Measurements from ENCODE around the gene MPIG6B.

The MPIG6B gene

GRCh38 chr6:31733734-31734133, 10.6 kb downstream of the MPIG6B start:
- H3K27me3 ChIP-seq (ENCODE audit: low read depth), result no peaks in the 10 kb centered on the region
- H3K4me3 ChIP-seq, result no peak overlapping the region
- in situ Hi-C loops (cut with MboI; ENCODE audit: low sequenced_read_pairs), result no loop called here
- peaks cover 34% of the 10 kb centered on the region for H3K4me1 ChIP-seq
- DNase-seq (ENCODE audit: low spot score in 2 of 2), result no peak
- H3K9me3 ChIP-seq, result no peaks in the 10 kb centered on the region
- H3K36me3 ChIP-seq (replicated peaks), result peaks cover 44% of the 10 kb centered on the region

- Histone ChIP-seq H3K4me1 (peaks cover 40% of the 10 kb centered on the region), H3K36me3 (replicated peaks) (peaks cover 44% of the 10 kb centered on the region), H3K27me3 (ENCODE audit: low read depth) (no peaks in the 10 kb centered on the region), H3K9me3 (no peaks in the 10 kb centered on the region), H3K4me3 (peak overlapping the region; percentile 62)
- DNase-seq (ENCODE audit: low spot score in 2 of 2), result no peak
- in situ Hi-C loops (cut with MboI; ENCODE audit: low sequenced_read_pairs), result no loop called here
Measured at GRCh38 chr6:31734247-31734820, 11.2 kb downstream of the MPIG6B start.

- Histone ChIP-seq H3K4me3 (peak overlapping the region; percentile 62), H3K36me3 (replicated peaks) (peaks cover 44% of the 10 kb centered on the region), H3K9me3 (no peaks in the 10 kb centered on the region), H3K27me3 (ENCODE audit: low read depth) (no peaks in the 10 kb centered on the region), H3K4me1 (peaks cover 42% of the 10 kb centered on the region)
- DNase-seq (ENCODE audit: low spot score in 2 of 2), result peak in 1 of 2 experiments; percentile 60
- in situ Hi-C loops (cut with MboI; ENCODE audit: low sequenced_read_pairs), result loop anchor here (5.0 kb wide), 1 partner anchor 97 kb away; no protein-coding TSS in a partner anchor
Measured at GRCh38 chr6:31734821-31735406, 11.7 kb downstream of the MPIG6B start.

DNA sequence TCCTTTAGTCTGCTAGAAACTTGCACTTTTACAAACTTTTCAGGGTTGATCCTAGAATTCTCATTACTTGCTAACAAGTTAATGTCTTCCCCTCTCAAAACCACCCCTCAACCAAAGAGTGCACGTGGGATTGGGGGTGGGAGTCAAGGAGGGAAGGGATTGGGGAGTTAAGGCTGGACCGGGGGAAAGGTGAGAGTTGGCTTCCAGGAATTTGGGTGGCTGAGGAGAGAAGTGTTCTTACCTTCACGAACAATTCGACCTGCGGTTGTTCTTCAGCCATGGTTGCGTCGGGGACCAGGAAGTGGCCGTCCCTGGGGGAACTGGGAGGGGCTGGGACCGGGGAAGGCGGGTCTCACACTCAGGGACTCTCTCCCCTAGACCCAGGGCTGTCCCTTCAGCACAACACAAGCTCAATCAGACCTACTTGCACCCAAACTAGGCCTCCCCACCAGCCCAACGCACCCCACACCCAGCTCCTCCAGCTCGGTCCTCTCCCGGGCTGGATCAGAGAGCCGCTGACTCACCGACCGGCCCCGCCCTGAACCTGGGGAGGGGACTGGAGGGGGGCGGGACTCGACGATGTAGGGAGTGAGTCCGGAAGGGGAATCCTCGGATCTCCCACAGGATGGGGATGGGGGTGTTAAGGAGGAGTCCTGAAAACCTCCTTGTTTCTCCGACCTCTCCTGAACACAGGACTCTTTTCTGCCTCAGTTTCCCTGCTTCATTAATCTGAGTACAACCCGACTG, 13.0 kb downstream of the MPIG6B start, which contains the start of gene CLIC1:
CLIC1 (minus strand) TSS at position 510 of the 747 bp plus-strand sequence; CDS start at position 280, 230 bp downstream.
- Histone ChIP-seq H3K4me3 (peak within 1 kb of the TSS; percentile 62), H3K36me3 (replicated peaks) (peaks cover 40% of the 10 kb centered on the region), H3K27me3 (ENCODE audit: low read depth) (no peaks in the 10 kb centered on the region), H3K9me3 (no peaks in the 10 kb centered on the region), H3K4me1 (peaks cover 42% of the 10 kb centered on the region)
- in situ Hi-C loops (cut with MboI; ENCODE audit: low sequenced_read_pairs), result loop anchor here (5.0 kb wide), 1 partner anchor 96 kb away; no protein-coding TSS in a partner anchor
- DNase-seq (ENCODE audit: low spot score in 2 of 2), result peak; percentile 82 to 90

DNA sequence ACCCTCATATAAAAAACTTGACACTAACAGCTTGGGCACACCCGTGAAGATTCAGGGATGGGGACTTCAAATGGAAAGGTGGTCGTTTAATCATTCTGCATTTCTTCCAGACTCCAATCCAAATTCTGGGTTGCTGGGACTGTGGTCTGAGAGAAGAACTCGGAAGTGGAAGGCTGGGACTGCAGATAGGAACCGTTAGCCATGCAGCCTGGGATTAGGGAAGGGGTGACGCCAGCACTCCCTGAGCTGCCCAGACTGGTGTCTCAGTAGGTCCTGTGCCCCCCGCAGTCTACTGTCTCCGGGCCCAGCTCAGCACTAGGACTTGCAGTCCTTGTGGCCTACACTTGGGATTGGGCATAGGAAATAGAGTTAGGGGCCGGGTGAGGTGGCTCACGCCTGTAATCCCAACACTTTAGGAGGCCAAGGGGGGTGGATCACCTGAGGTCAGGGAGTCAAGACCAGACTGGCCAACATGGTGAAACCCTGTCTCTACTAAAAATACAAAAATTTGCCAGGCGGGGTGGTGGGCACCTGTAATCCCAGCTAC, 13.7 kb downstream of the MPIG6B start:
- Histone ChIP-seq H3K9me3 (no peaks in the 10 kb centered on the region), H3K27me3 (ENCODE audit: low read depth) (no peaks in the 10 kb centered on the region), H3K36me3 (replicated peaks) (peaks cover 40% of the 10 kb centered on the region), H3K4me1 (peaks cover 42% of the 10 kb centered on the region), H3K4me3 (peak overlapping the region; percentile 62)
- DNase-seq (ENCODE audit: low spot score in 2 of 2), result no peak
- in situ Hi-C loops (cut with MboI; ENCODE audit: low sequenced_read_pairs), result loop anchor here (5.0 kb wide), 1 partner anchor 95 kb away; no protein-coding TSS in a partner anchor

- H3K9me3 ChIP-seq, result no peaks in the 10 kb centered on the region
- peaks cover 40% of the 10 kb centered on the region for H3K36me3 ChIP-seq (replicated peaks)
- no peak overlapping the region for H3K4me3 ChIP-seq
- H3K27me3 ChIP-seq (ENCODE audit: low read depth), result no peaks in the 10 kb centered on the region
- H3K4me1 ChIP-seq, result peaks cover 42% of the 10 kb centered on the region
- peak; percentile 79 to 87 for DNase-seq (ENCODE audit: low spot score in 2 of 2)
- in situ Hi-C loops (cut with MboI; ENCODE audit: low sequenced_read_pairs), result loop anchor here (5.0 kb wide), 1 partner anchor 95 kb away; no protein-coding TSS in a partner anchor
Measured at GRCh38 chr6:31737315-31737990, 14.3 kb downstream of the MPIG6B start.

DNA sequence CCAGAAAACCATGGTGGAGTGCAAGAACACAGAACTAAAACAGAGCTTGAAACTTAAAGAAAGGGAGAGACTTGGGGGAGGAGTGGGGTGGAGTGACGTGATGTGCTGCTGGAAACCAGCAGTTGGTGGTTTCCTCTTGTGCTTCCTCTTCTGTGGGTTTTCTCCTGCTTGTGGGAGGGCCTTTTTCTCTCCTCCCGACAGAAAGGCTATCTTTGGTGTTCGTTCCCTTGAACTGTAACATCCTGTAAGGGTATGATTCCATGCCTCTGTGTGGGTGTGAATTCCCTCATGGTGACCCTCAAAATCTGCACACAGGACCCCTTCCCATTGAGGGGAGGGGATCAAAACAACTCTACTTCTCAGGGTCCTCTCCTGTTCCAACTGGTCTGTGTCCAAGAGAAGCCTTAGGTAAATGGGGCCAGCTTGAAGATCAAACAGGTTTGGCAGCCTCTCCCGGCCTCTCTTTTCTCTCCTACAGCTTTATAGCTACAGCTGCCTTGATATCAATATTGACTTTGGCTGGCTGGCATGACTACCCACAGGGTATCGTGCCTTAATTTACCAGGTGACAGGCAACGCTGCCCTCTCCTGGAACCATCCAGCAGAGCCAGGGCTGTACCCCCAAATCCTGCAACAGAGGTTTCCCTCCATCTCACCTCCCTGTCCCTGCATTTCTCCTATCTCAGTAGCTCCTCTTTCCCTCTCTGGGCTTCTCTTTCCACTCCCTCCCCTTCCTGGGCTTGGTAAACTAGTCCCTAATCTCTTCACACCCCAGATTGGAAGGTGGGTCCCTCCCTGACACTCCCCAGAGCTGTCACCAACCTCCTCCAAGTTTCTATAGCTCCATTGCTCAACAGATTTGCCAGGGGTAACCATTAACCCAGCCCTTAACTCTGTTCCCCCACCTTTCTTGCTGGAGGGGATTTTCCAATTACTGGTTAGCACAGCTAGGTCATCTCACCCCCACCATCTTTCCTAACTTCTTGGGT, 15.1 kb downstream of the MPIG6B start:
- peaks cover 42% of the 10 kb centered on the region for H3K4me1 ChIP-seq
- H3K36me3 ChIP-seq (replicated peaks), result peaks cover 40% of the 10 kb centered on the region
- DNase-seq (ENCODE audit: low spot score in 2 of 2), result peak; percentile 55 to 56
- H3K27me3 ChIP-seq (ENCODE audit: low read depth), result no peaks in the 10 kb centered on the region
- no peak overlapping the region for H3K4me3 ChIP-seq
- in situ Hi-C loops (cut with MboI; ENCODE audit: low sequenced_read_pairs), result loop anchor here (5.0 kb wide), 1 partner anchor 94 kb away; no protein-coding TSS in a partner anchor
- H3K9me3 ChIP-seq, result no peaks in the 10 kb centered on the region

GRCh38 chr6:31739639-31740396, 16.6 kb downstream of the MPIG6B start, which contains the start of gene MSH5:
MSH5 (plus strand) TSS chr6:31740005; CDS start chr6:31740467, 462 bp downstream.
- in situ Hi-C loops (cut with MboI; ENCODE audit: low sequenced_read_pairs), result loop anchor here (5.0 kb wide), 1 partner anchor 92 kb away; no protein-coding TSS in a partner anchor
- Histone ChIP-seq H3K36me3 (replicated peaks) (peaks cover 39% of the 10 kb centered on the region), H3K4me3 (peak within 1 kb of the TSS; percentile 62), H3K9me3 (no peaks in the 10 kb centered on the region), H3K27me3 (ENCODE audit: low read depth) (no peaks in the 10 kb centered on the region), H3K4me1 (peaks cover 34% of the 10 kb centered on the region)
- DNase-seq (ENCODE audit: low spot score in 2 of 2), result peak; percentile 99 to 100

GRCh38 chr6:31740397-31741223, 17.4 kb downstream of the MPIG6B start:
- in situ Hi-C loops (cut with MboI; ENCODE audit: low sequenced_read_pairs), result no loop called here
- Histone ChIP-seq H3K4me3 (peak overlapping the region; percentile 62), H3K4me1 (peaks cover 34% of the 10 kb centered on the region), H3K36me3 (replicated peaks) (peaks cover 44% of the 10 kb centered on the region), H3K9me3 (no peaks in the 10 kb centered on the region), H3K27me3 (ENCODE audit: low read depth) (no peaks in the 10 kb centered on the region)
- peak; percentile 19 to 59 for DNase-seq (ENCODE audit: low spot score in 2 of 2)

DNA sequence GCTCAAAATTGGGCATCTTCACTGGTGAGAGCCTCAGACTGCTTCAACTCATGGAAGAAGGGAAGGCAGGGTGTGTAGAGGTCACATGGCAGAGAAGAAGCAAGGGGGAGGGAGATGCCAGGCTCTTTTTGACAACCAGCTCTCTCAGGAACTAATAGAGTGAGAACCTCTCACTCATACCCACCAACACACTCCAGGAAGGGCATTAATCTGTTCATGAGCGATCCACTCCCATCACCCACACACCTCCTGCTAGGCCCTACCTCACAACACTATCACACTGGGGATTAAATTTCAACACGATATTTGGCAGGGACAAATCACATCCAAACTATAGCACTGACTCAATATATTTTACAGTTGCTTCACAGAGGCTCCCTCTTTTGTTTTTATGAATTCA, 18.6 kb downstream of the MPIG6B start:
- Histone ChIP-seq H3K27me3 (ENCODE audit: low read depth) (no peaks in the 10 kb centered on the region), H3K9me3 (no peaks in the 10 kb centered on the region), H3K4me3 (no peak overlapping the region), H3K36me3 (replicated peaks) (peaks cover 52% of the 10 kb centered on the region), H3K4me1 (peaks cover 30% of the 10 kb centered on the region)
- DNase-seq (ENCODE audit: low spot score in 2 of 2), result no peak
- in situ Hi-C loops (cut with MboI; ENCODE audit: low sequenced_read_pairs), result no loop called here

GRCh38 chr6:31742894-31743293, 19.7 kb downstream of the MPIG6B start:
- H3K27me3 ChIP-seq (ENCODE audit: low read depth), result no peaks in the 10 kb centered on the region
- DNase-seq (ENCODE audit: low spot score in 2 of 2), result no peak
- no peak overlapping the region for H3K4me3 ChIP-seq
- H3K9me3 ChIP-seq, result no peaks in the 10 kb centered on the region
- peaks cover 21% of the 10 kb centered on the region for H3K4me1 ChIP-seq
- peaks cover 63% of the 10 kb centered on the region for H3K36me3 ChIP-seq (replicated peaks)
- in situ Hi-C loops (cut with MboI; ENCODE audit: low sequenced_read_pairs), result no loop called here

All from HAP-1 (cell line).